H9 (cell line): ENCODE measurements around the gene ISG20. TPM values are rescaled to one million over a fixed set of nuclear protein-coding genes. Genes with fewer than 3 reads are reported as not detected.
"Not testable (repeated sequence)": the region's sequence is repeated elsewhere in the genome, so short reads cannot be mapped to it uniquely, and the experiment has no call there.

ENCODE experiments used
- DNase-seq: peaks from one replicate; pipeline ENCODE4 v3.0.0-alpha.2; 2017
- H2AFZ ChIP-seq: one replicate; pipeline ENCODE4 v1.6.1; 2013; ENCODE audit warnings: mild to moderate bottlenecking, low read length, control low read depth, moderate library complexity
- H2AK5ac ChIP-seq: 2 replicates; pipeline ENCODE4 v1.6.1; 2013; ENCODE audit warnings: low read length, control low read depth, mixed read lengths; ENCODE audit not compliant: insufficient read length
- H2BK120ac ChIP-seq: one replicate; pipeline ENCODE4 v1.6.1; 2013; ENCODE audit warnings: low read depth, mild to moderate bottlenecking, low read length, control low read depth, inconsistent platforms; ENCODE audit not compliant: poor library complexity, severe bottlenecking
- H2BK12ac ChIP-seq: 2 replicates; pipeline ENCODE4 v1.6.1; 2013; ENCODE audit warnings: low read length, control low read depth, mixed read lengths, low read depth; ENCODE audit not compliant: insufficient read length
- H2BK15ac ChIP-seq: 2 replicates; pipeline ENCODE4 v1.6.1; 2013; ENCODE audit warnings: low read depth, low read length, control low read depth
- H2BK20ac ChIP-seq: one replicate; pipeline ENCODE4 v1.6.1; 2013; ENCODE audit warnings: low read depth, mild to moderate bottlenecking, low read length, control low read depth, inconsistent platforms; ENCODE audit not compliant: poor library complexity, severe bottlenecking
- H2BK5ac ChIP-seq: 2 replicates; pipeline ENCODE4 v1.6.1; 2013; ENCODE audit warnings: low read length, control low read depth, mixed read lengths; ENCODE audit not compliant: insufficient read length
- H3K14ac ChIP-seq: 2 replicates; pipeline ENCODE4 v1.6.1; 2013; ENCODE audit warnings: low read length, control low read depth; ENCODE audit not compliant: insufficient read depth
- H3K18ac ChIP-seq: 2 replicates; pipeline ENCODE4 v1.6.1; 2013; ENCODE audit warnings: low read depth, mild to moderate bottlenecking, mixed read lengths, low read length, control low read depth; ENCODE audit not compliant: insufficient read length
- H3K23ac ChIP-seq: 2 replicates; pipeline ENCODE4 v1.6.1; 2013; ENCODE audit warnings: low read length, control low read depth, mixed read lengths, low read depth; ENCODE audit not compliant: insufficient read length
- H3K23me2 ChIP-seq: 2 replicates; pipeline ENCODE4 v1.6.1; 2013; ENCODE audit warnings: low read depth, mild to moderate bottlenecking, mixed read lengths, low read length, control low read depth; ENCODE audit not compliant: insufficient read length, poor library complexity, severe bottlenecking
- H3K27ac ChIP-seq: 2 replicates; pipeline ENCODE4 v1.5.1; 2013; ENCODE audit warnings: low read length, control low read depth, mixed read lengths, low read depth; ENCODE audit not compliant: insufficient read length
- H3K27me3 ChIP-seq: 2 replicates; pipeline ENCODE4 v1.6.1; 2013; ENCODE audit warnings: low read length, control low read depth, inconsistent platforms; ENCODE audit not compliant: insufficient read depth
- H3K4ac ChIP-seq: 2 replicates; pipeline ENCODE4 v1.6.1; 2013; ENCODE audit warnings: low read depth, mild to moderate bottlenecking, control low read depth, inconsistent platforms, low read length, moderate library complexity
- H3K4me1 ChIP-seq: 2 replicates; pipeline ENCODE4 v1.6.1; 2013; ENCODE audit warnings: low read length, control low read depth, inconsistent platforms; ENCODE audit not compliant: insufficient read depth
- H3K4me2 ChIP-seq: 2 replicates; pipeline ENCODE4 v1.6.1; 2013; ENCODE audit warnings: low read length, control low read depth, mixed read lengths; ENCODE audit not compliant: insufficient read length, insufficient read depth
- H3K56ac ChIP-seq: 2 replicates; pipeline ENCODE4 v1.6.1; 2013; ENCODE audit warnings: low read depth, mild to moderate bottlenecking, mixed read lengths, low read length, control low read depth; ENCODE audit not compliant: insufficient read length
- H3K79me1 ChIP-seq: 2 replicates; pipeline ENCODE4 v1.6.1; 2013; ENCODE audit warnings: low read depth, mild to moderate bottlenecking, moderate library complexity, low read length, control low read depth, inconsistent platforms; ENCODE audit not compliant: insufficient read depth, poor library complexity, severe bottlenecking
- H3K79me2 ChIP-seq: 2 replicates; pipeline ENCODE4 v1.6.1; 2013; ENCODE audit warnings: low read length, control low read depth, inconsistent platforms; ENCODE audit not compliant: insufficient read depth
- H3K9ac ChIP-seq: 2 replicates; pipeline ENCODE4 v1.6.1; 2013; ENCODE audit warnings: low read length, control low read depth, mixed read lengths; ENCODE audit not compliant: insufficient read length; ENCODE audit errors: extremely low read depth
- H3K9me3 ChIP-seq: one replicate; pipeline ENCODE4 v1.6.1; 2013; ENCODE audit warnings: low read depth, low read length, inconsistent platforms; ENCODE audit not compliant: control insufficient read depth
- H3T11ph ChIP-seq: one replicate; pipeline ENCODE4 v1.6.1; 2013; ENCODE audit warnings: mild to moderate bottlenecking, low read length, control low read depth, inconsistent platforms
- H4K20me1 ChIP-seq: one replicate; pipeline ENCODE4 v1.6.1; 2013; ENCODE audit not compliant: control insufficient read depth, insufficient read length, insufficient read depth
- H4K5ac ChIP-seq: 2 replicates; pipeline ENCODE4 v1.6.1; 2013; ENCODE audit warnings: low read depth, mild to moderate bottlenecking, mixed read lengths, low read length, control low read depth; ENCODE audit not compliant: insufficient read length
- H4K8ac ChIP-seq: replicated peaks from 2 replicates; pipeline ENCODE4 v1.6.1; 2013; ENCODE audit warnings: low read length, control low read depth, mixed read lengths, low read depth; ENCODE audit not compliant: insufficient read length
- H4K91ac ChIP-seq: 2 replicates; pipeline ENCODE4 v1.6.1; 2013; ENCODE audit warnings: low read depth, mild to moderate bottlenecking, moderate library complexity, mixed read lengths, low read length, control low read depth; ENCODE audit not compliant: insufficient read length
- H3K27ac Mint-ChIP-seq, 3 experiments: 2 replicates in 2 of 3; 3 replicates in 1 of 3; pipeline ENCODE4 v1.8.0; 2020 to 2021; ENCODE audit warnings: mixed read lengths in 3 of 3, mild to moderate bottlenecking in 1 of 3, moderate library complexity in 1 of 3
- H3K27me3 Mint-ChIP-seq: 2 replicates; pipeline ENCODE4 v1.8.0; 2021; ENCODE audit warnings: low read depth, mild to moderate bottlenecking, moderate library complexity, mixed read lengths
- H3K36me3 Mint-ChIP-seq, 3 experiments: 2 replicates in 2 of 3; 3 replicates in 1 of 3; pipeline ENCODE4 v1.8.0; 2020 to 2021; ENCODE audit warnings: low read depth in 3 of 3, mixed read lengths in 3 of 3; ENCODE audit not compliant: insufficient read depth in 1 of 3
- H3K4me1 Mint-ChIP-seq, 2 experiments: 2 replicates each; pipeline ENCODE4 v1.8.0; 2020; ENCODE audit warnings: mixed read lengths in 2 of 2
- H3K4me3 Mint-ChIP-seq, 2 experiments: 2 replicates in 1 of 2; 3 replicates in 1 of 2; pipeline ENCODE4 v1.8.0; 2020 to 2021; ENCODE audit warnings: mild to moderate bottlenecking in 2 of 2, mixed read lengths in 2 of 2, moderate library complexity in 1 of 2
- H3K9me3 Mint-ChIP-seq, 2 experiments: 2 replicates in 1 of 2; 3 replicates in 1 of 2; pipeline ENCODE4 v1.8.0; 2020; ENCODE audit warnings: mild to moderate bottlenecking in 2 of 2, mixed read lengths in 2 of 2, moderate library complexity in 1 of 2
- CTCF ChIP-seq: fragments of 200-600 bp; sonication (generic); conservative IDR thresholded peaks from 3 replicates; pipeline ENCODE4 v1.8.0; 2021; ENCODE audit warnings: antibody characterized with exemption, mild to moderate bottlenecking
- WGBS: extraction: QIAGEN DNeasy Blood & Tissue Kit; methylation state at CpG from one replicate; pipeline ENCODE4 v1.1.7; 2013; ENCODE audit warnings: missing lambda C conversion rate, low lambda C conversion rate, mixed read lengths; ENCODE audit not compliant: insufficient read length; ENCODE audit errors: extremely low coverage; 5-methylcytosine and 5-hydroxymethylcytosine counted together
- total RNA-seq: library from RNA; stranded (reverse); gene quantifications from 2 replicates; pipeline ENCODE4 v1.2.1, GENCODE V29; 2021

The ISG20 gene
- total RNA-seq, 1 experiment from 2014 or later = 7.4 TPM

GRCh38 chr15:88631464-88632028 is 7.3 kb upstream of the ISG20 start:
- H3K4me1 Mint-ChIP-seq = peaks cover 16 to 21% of the 10 kb centered on the region in 2 experiments

GRCh38 chr15:88632797-88633196 is 6.0 kb upstream of the ISG20 start:
- H3K79me2 ChIP-seq, H3K4me1 ChIP-seq, H3K27me3 Mint-ChIP-seq, H3K27me3 ChIP-seq, H2BK120ac ChIP-seq, H2BK5ac ChIP-seq, H2AK5ac ChIP-seq, H4K91ac ChIP-seq, H3K27ac ChIP-seq, H2BK15ac ChIP-seq, H3K4me3 Mint-ChIP-seq, H3K9ac ChIP-seq, H4K20me1 ChIP-seq, H3K18ac ChIP-seq, H3K9me3 Mint-ChIP-seq, H3K14ac ChIP-seq, H4K8ac ChIP-seq, H2AFZ ChIP-seq, H2BK20ac ChIP-seq, H2BK12ac ChIP-seq, H4K5ac ChIP-seq, H3K79me1 ChIP-seq, DNase-seq, H3K23ac ChIP-seq, H3K4me2 ChIP-seq, H3K4ac ChIP-seq, H3T11ph ChIP-seq, H3K23me2 ChIP-seq, H3K9me3 ChIP-seq, H3K56ac ChIP-seq: not testable (repeated sequence)
- Mint-ChIP-seq H3K36me3 (peaks cover 39 to 75% (median 54%) of the 10 kb centered on the region in 3 experiments; a peak in 6 of 7 replicates), H3K27ac (0 out of 7 replicates have a peak overlapping the region, but pooled peaks of 1 of the 3 experiments have one; percentile 41), H3K4me1 (peaks cover 25% of the 10 kb centered on the region in 2 experiments)
- WGBS = no CpG with 5 or more reads among the region's 7 CpGs

More at GRCh38 chr15:88631464-88632028, 7.3 kb upstream of the ISG20 start:
- no peak overlapping the region for H2BK120ac ChIP-seq
- no peaks in the 10 kb centered on the region for H3K27me3 ChIP-seq
- DNase-seq = no peak
- H3K56ac ChIP-seq = no peak overlapping the region
- H4K20me1 ChIP-seq = peaks cover 5% of the 10 kb centered on the region
- H3K36me3 Mint-ChIP-seq = peaks cover 47 to 87% (median 65%) of the 10 kb centered on the region in 3 experiments; a peak in 6 of 7 replicates
- H3K4me2 ChIP-seq = no peak overlapping the region
- no peak overlapping the region for H3K9ac ChIP-seq
- no peak overlapping the region for H3T11ph ChIP-seq
- no peak overlapping the region for H3K23ac ChIP-seq
- no peak overlapping the region for H3K27ac ChIP-seq
- no peak overlapping the region for H2BK12ac ChIP-seq
- H3K4me1 ChIP-seq = peaks cover 2% of the 10 kb centered on the region; the same call in 1 of the 2 replicates
- H3K27ac Mint-ChIP-seq = peak overlapping the region in 2 of 3 experiments; percentile 44 to 81; a peak in 2 of 7 replicates
- no peak overlapping the region for H3K14ac ChIP-seq
- H3K9me3 Mint-ChIP-seq = no peaks in the 10 kb centered on the region
- no peak overlapping the region for H4K91ac ChIP-seq
- no peak overlapping the region for H2AFZ ChIP-seq
- no CpG with 5 or more reads among the region's 12 CpGs for WGBS
- no peaks in the 10 kb centered on the region for H3K23me2 ChIP-seq
- H2BK5ac ChIP-seq = no peak overlapping the region
- H3K18ac ChIP-seq = no peak overlapping the region
- H2BK15ac ChIP-seq = no peak overlapping the region
- no peaks in the 10 kb centered on the region for H3K9me3 ChIP-seq
- H2AK5ac ChIP-seq = no peak overlapping the region
- H4K8ac ChIP-seq = no peak overlapping the region
- no peak overlapping the region for H3K4ac ChIP-seq
- no peak overlapping the region for H2BK20ac ChIP-seq
- no peak overlapping the region for H3K4me3 Mint-ChIP-seq
- no peaks in the 10 kb centered on the region for H3K27me3 Mint-ChIP-seq
- no peak for TF ChIP-seq CTCF
- peaks cover 8% of the 10 kb centered on the region for H3K79me1 ChIP-seq
- H3K79me2 ChIP-seq = peaks cover 11% of the 10 kb centered on the region; the same call in 1 of the 2 replicates
- no peak overlapping the region for H4K5ac ChIP-seq
